Keratinocyte (primary cell): ENCODE data around the gene MED16. TPM values are rescaled to one million over a fixed set of nuclear protein-coding genes. Genes with fewer than 3 reads are reported as not detected.

ENCODE experiments used
- DNase-seq: peaks from one replicate; pipeline ENCODE4 v3.0.0-alpha.2; 2011; ENCODE audit warnings: low read depth, missing footprints, low spot score
- FAIRE-seq: peaks from 2 replicates; lab custom pipeline; 2011; peaks lifted over from hg19 to GRCh38; lab: Jason Lieb, UNC
- H2AFZ ChIP-seq: 2 replicates; pipeline ENCODE4 v1.6.0; 2012; ENCODE audit warnings: low read length, control low read depth, inconsistent platforms; ENCODE audit not compliant: control insufficient read depth
- H3K27ac ChIP-seq: 2 replicates; pipeline ENCODE4 v1.5.1; 2011; ENCODE audit warnings: low read length; ENCODE audit not compliant: control insufficient read depth, insufficient read depth
- H3K27me3 ChIP-seq: 3 replicates; pipeline ENCODE4 v1.6.0; 2011; ENCODE audit warnings: low read length; ENCODE audit not compliant: control insufficient read depth, insufficient read depth; ENCODE audit errors: extremely low read depth
- H3K36me3 ChIP-seq, 2 experiments: 2 replicates in 1 of 2; 3 replicates in 1 of 2; pipeline ENCODE4 v1.5.1; 2011; ENCODE audit warnings: low read length in 2 of 2, mild to moderate bottlenecking in 1 of 2; ENCODE audit not compliant: control insufficient read depth in 2 of 2, insufficient read depth in 2 of 2; ENCODE audit errors: extremely low read depth in 1 of 2
- H3K4me1 ChIP-seq: 3 replicates; pipeline ENCODE4 v1.5.1; 2011; ENCODE audit warnings: low read length; ENCODE audit not compliant: control insufficient read depth, insufficient read depth; ENCODE audit errors: extremely low read depth
- H3K4me2 ChIP-seq: 3 replicates; pipeline ENCODE4 v1.6.0; 2011; ENCODE audit warnings: low read depth, low read length; ENCODE audit not compliant: control insufficient read depth, insufficient read depth; ENCODE audit errors: extremely low read depth
- H3K4me3 ChIP-seq, 3 experiments: fragments of 200-600 bp in 1 of 3; sonication (generic) in 1 of 3; 2 replicates in 2 of 3; 3 replicates in 1 of 3; pipeline ENCODE4 v1.5.1; 2011 to 2016; ENCODE audit warnings: low read length in 3 of 3, mild to moderate bottlenecking in 3 of 3, control low read depth in 2 of 3, inconsistent platforms in 1 of 3, low read depth in 1 of 3, mixed read lengths in 1 of 3, mixed run types in 1 of 3, moderate library complexity in 1 of 3; ENCODE audit not compliant: control insufficient read depth in 2 of 3, insufficient read depth in 2 of 3; ENCODE audit errors: extremely low read depth in 1 of 3
- H3K79me2 ChIP-seq: 2 replicates; pipeline ENCODE4 v1.6.0; 2012; ENCODE audit warnings: low read length; ENCODE audit not compliant: control insufficient read depth, insufficient read depth
- H3K9ac ChIP-seq: 3 replicates; pipeline ENCODE4 v1.6.0; 2011; ENCODE audit warnings: low read length; ENCODE audit not compliant: control insufficient read depth, insufficient read depth; ENCODE audit errors: extremely low read depth
- H3K9me1 ChIP-seq: 3 replicates; pipeline ENCODE4 v1.6.0; 2011; ENCODE audit warnings: low read length; ENCODE audit not compliant: control insufficient read depth, insufficient read depth; ENCODE audit errors: extremely low read depth
- H3K9me3 ChIP-seq: 2 replicates; pipeline ENCODE4 v1.5.1; 2012; ENCODE audit warnings: low read depth, low read length; ENCODE audit not compliant: control insufficient read depth
- H4K20me1 ChIP-seq: 3 replicates; pipeline ENCODE4 v1.6.0; 2011; ENCODE audit warnings: low read length; ENCODE audit not compliant: control insufficient read depth, insufficient read depth; ENCODE audit errors: extremely low read depth
- CTCF ChIP-seq, 3 experiments: IDR thresholded peaks in 1 of 3; conservative IDR thresholded peaks in 1 of 3; optimal IDR thresholded peaks in 1 of 3; 2 replicates in 2 of 3; 3 replicates in 1 of 3; pipeline versions ENCODE3 to v1.5.1; 2011; ENCODE audit warnings: low read length in 3 of 3, mild to moderate bottlenecking in 3 of 3, moderate library complexity in 2 of 3, control low read depth in 1 of 3, inconsistent platforms in 1 of 3; ENCODE audit not compliant: insufficient read depth in 2 of 3; ENCODE audit errors: extremely low read depth in 1 of 3
- EZH2 ChIP-seq: IDR thresholded peaks from one replicate; pipeline ENCODE4 v1.6.1; 2012; ENCODE audit warnings: inconsistent platforms, mild to moderate bottlenecking, low read length, moderate library complexity
- dilution Hi-C: fragments of 300-500 bp; cut with MboI; formaldehyde crosslinking; loops from one replicate; pipeline ENCODE4 v1.7.0; 2020; ENCODE audit warnings: low sequenced_read_pairs; ENCODE audit not compliant: extremely low pct_ligation_motif_present
- polyA plus RNA-seq, 5 experiments: library from polyadenylated mRNA; depleted of rRNA in 3 of 5; stranded (reverse) in 3 of 5; stranded (forward) in 1 of 5; unstranded in 1 of 5; fragments of >200 nt; gene quantifications; 1 replicate in 1 of 5; 2 replicates in 3 of 5; 3 replicates in 1 of 5; pipeline versions ENCODE4 v1.2.1 to v1.2.3, GENCODE V29; 2011 to 2012; ENCODE audit warnings: missing spikeins in 2 of 5, low read depth in 1 of 5, low replicate concordance in 1 of 5

MED16 gene
- polyA plus RNA-seq, 1 donor (not counting 4 experiments of a cell fraction or from before 2014, with no cell fraction given): 9.7 TPM

DNA sequence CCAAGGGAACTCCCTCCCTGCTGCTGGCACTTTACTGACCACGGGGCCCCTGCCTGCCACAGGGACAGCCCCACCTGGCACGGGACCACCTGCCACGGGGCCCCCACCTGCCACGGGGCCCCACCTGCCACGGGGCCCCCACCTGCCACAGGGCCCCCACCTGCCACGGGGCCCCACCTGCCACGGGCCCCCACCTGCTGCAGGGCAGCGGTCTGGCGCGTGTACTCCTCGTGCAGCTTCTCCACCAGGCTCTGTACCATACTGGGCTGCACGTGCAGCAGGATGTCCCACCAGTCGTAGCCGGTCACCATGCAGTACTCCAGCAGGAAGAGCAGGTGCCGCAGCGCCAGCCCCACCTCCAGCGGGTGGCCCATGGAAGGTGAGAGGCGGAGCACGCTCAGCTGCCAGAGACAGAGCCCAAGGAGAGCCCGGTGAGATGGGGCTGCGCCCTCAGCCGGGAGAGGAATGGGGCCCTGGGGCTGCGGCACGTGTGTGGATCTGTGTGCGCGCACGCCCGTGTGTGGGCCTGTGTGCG lies 16.1 kb downstream of the MED16 start:
- TF ChIP-seq EZH2 (no peak), CTCF (optimal IDR thresholded peaks at IDR 0.05 in 1 of 3, IDR thresholded peaks at IDR 0.05 in 1 of 3, conservative IDR thresholded peaks at IDR 0.05 in 1 of 3; ENCODE audit: extremely low read depth in 1 of 3, insufficient read depth in 2 of 3, low read length in 3 of 3) (no peak)
- Histone ChIP-seq H3K9me3 (no peaks in the 10 kb centered on the region), H3K4me2 (no peak overlapping the region), H4K20me1 (no peaks in the 10 kb centered on the region), H3K9me1 (no peaks in the 10 kb centered on the region), H3K9ac (no peak overlapping the region), H3K27ac (no peak overlapping the region), H3K79me2 (no peaks in the 10 kb centered on the region), H3K4me3 (no peak overlapping the region), H3K27me3 (no peaks in the 10 kb centered on the region), H3K4me1 (peaks cover 14% of the 10 kb centered on the region), H2AFZ (no peak overlapping the region), H3K36me3 (peaks cover 10 to 26% of the 10 kb centered on the region in 2 experiments)
- DNase-seq: no peak
- dilution Hi-C loops: no loop called here
- FAIRE-seq: no peak

DNA sequence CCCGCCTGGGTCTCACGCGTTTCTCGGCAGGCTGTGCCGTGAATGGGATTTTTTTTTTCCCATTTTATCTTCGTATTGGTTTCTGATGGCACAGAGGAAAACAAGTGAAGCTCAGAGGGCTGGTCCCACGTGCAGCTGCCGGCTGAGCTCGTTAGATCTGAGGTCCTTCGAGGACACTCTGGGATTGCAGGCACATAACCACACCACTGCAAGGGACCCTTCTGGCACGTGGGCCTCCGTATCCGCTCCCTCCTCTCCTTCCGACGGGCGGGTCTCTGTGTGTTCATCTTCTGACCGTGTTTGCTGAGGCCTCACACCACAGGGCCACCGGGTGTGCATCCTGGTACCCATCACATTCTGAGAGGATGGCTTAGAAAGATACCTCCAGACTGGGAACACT lies 16.9 kb downstream of the MED16 start:
- dilution Hi-C loops: no loop called here
- Histone ChIP-seq H3K4me3 (no peak overlapping the region), H2AFZ (no peak overlapping the region), H3K27me3 (no peaks in the 10 kb centered on the region), H3K36me3 (peaks cover 6 to 21% of the 10 kb centered on the region in 2 experiments), H3K27ac (no peak overlapping the region), H3K4me2 (no peak overlapping the region), H4K20me1 (no peaks in the 10 kb centered on the region), H3K9ac (no peak overlapping the region), H3K4me1 (peaks cover 15% of the 10 kb centered on the region), H3K79me2 (no peaks in the 10 kb centered on the region), H3K9me1 (no peaks in the 10 kb centered on the region), H3K9me3 (no peaks in the 10 kb centered on the region)
- TF ChIP-seq EZH2: no peak
- TF ChIP-seq CTCF (optimal IDR thresholded peaks at IDR 0.05 in 1 of 3, IDR thresholded peaks at IDR 0.05 in 1 of 3, conservative IDR thresholded peaks at IDR 0.05 in 1 of 3; ENCODE audit: extremely low read depth in 1 of 3, insufficient read depth in 2 of 3, low read length in 3 of 3): no peak
- no peak for DNase-seq
- no peak for FAIRE-seq
